ENCODE results near the gene HPSE2.

- TF ChIP-seq CTCF (IDR thresholded peaks at IDR 0.05 in 4 of 5, conservative IDR thresholded peaks at IDR 0.05 in 1 of 5) = no peak
- TF ChIP-seq POLR2A (IDR thresholded peaks at IDR 0.05) = no peak
These were observed 44.8 kb upstream of the HPSE2 start for GRCh38 chr10:99280472-99280871.

All from gastrocnemius medialis (tissue), 4 donors.